ENCODE data around the gene RBM10. TPM values are rescaled to one million over a fixed set of nuclear protein-coding genes. Genes with fewer than 3 reads are reported as not detected.

RBM10 gene
- total RNA-seq, 1 donor from 2014 or later = 61.9 TPM

GRCh38 chrX:47177079-47177478, 32.1 kb downstream of the RBM10 start:
- Mint-ChIP-seq H3K36me3 (peaks cover 3% of the 10 kb centered on the region), H3K27ac (no peak overlapping the region), H3K4me3 (no peak overlapping the region), H3K4me1 (ENCODE audit: unreplicated experiment) (no peaks in the 10 kb centered on the region), H3K9me3 (no peaks in the 10 kb centered on the region), H3K27me3 (no peaks in the 10 kb centered on the region)
- no peak for DNase-seq (ENCODE audit: extremely low spot score, unreplicated experiment)
- TF ChIP-seq CTCF (conservative IDR thresholded peaks at IDR 0.05) = no peak

GRCh38 chrX:47178337-47178736, 33.3 kb downstream of the RBM10 start:
- Mint-ChIP-seq H3K36me3 (peaks cover 7% of the 10 kb centered on the region), H3K9me3 (no peaks in the 10 kb centered on the region), H3K27me3 (no peaks in the 10 kb centered on the region), H3K4me3 (no peak overlapping the region), H3K4me1 (ENCODE audit: unreplicated experiment) (no peaks in the 10 kb centered on the region), H3K27ac (no peak overlapping the region)
- DNase-seq (ENCODE audit: extremely low spot score, unreplicated experiment) = no peak
- no peak for TF ChIP-seq CTCF (conservative IDR thresholded peaks at IDR 0.05)

GRCh38 chrX:47179221-47179927, 34.4 kb downstream of the RBM10 start:
- no peaks in the 10 kb centered on the region for H3K9me3 Mint-ChIP-seq
- no peak overlapping the region for H3K4me3 Mint-ChIP-seq
- no peak for TF ChIP-seq CTCF (conservative IDR thresholded peaks at IDR 0.05)
- no peak for DNase-seq (ENCODE audit: extremely low spot score, unreplicated experiment)
- H3K27me3 Mint-ChIP-seq = no peaks in the 10 kb centered on the region
- H3K4me1 Mint-ChIP-seq (ENCODE audit: unreplicated experiment) = no peaks in the 10 kb centered on the region
- no peak overlapping the region for H3K27ac Mint-ChIP-seq
- H3K36me3 Mint-ChIP-seq = peaks cover 7% of the 10 kb centered on the region

- Mint-ChIP-seq H3K27ac (no peak overlapping the region), H3K4me1 (ENCODE audit: unreplicated experiment) (no peaks in the 10 kb centered on the region), H3K4me3 (no peak overlapping the region), H3K27me3 (no peaks in the 10 kb centered on the region), H3K36me3 (peaks cover 7% of the 10 kb centered on the region), H3K9me3 (no peaks in the 10 kb centered on the region)
- DNase-seq (ENCODE audit: extremely low spot score, unreplicated experiment) = no peak
- no peak for TF ChIP-seq CTCF (conservative IDR thresholded peaks at IDR 0.05)
Measured at GRCh38 chrX:47179928-47180255, 34.9 kb downstream of the RBM10 start.

GRCh38 chrX:47180346-47180745, 35.3 kb downstream of the RBM10 start:
- DNase-seq (ENCODE audit: extremely low spot score, unreplicated experiment) = no peak
- Mint-ChIP-seq H3K27ac (no peak overlapping the region), H3K9me3 (no peaks in the 10 kb centered on the region), H3K36me3 (peaks cover 7% of the 10 kb centered on the region), H3K27me3 (no peaks in the 10 kb centered on the region), H3K4me3 (no peak overlapping the region), H3K4me1 (ENCODE audit: unreplicated experiment) (no peaks in the 10 kb centered on the region)
- no peak for TF ChIP-seq CTCF (conservative IDR thresholded peaks at IDR 0.05)

- TF ChIP-seq CTCF (conservative IDR thresholded peaks at IDR 0.05) = no peak
- H3K27me3 Mint-ChIP-seq = no peaks in the 10 kb centered on the region
- no peak overlapping the region for H3K27ac Mint-ChIP-seq
- no peaks in the 10 kb centered on the region for H3K9me3 Mint-ChIP-seq
- H3K36me3 Mint-ChIP-seq = peaks cover 7% of the 10 kb centered on the region
- H3K4me1 Mint-ChIP-seq (ENCODE audit: unreplicated experiment) = no peaks in the 10 kb centered on the region
- no peak overlapping the region for H3K4me3 Mint-ChIP-seq
- DNase-seq (ENCODE audit: extremely low spot score, unreplicated experiment) = no peak
Measured at GRCh38 chrX:47181301-47181700, 36.3 kb downstream of the RBM10 start.

Data from type B pancreatic cell (in vitro differentiated cells).